Measurements from ENCODE around the gene ARL6IP4.

DNA sequence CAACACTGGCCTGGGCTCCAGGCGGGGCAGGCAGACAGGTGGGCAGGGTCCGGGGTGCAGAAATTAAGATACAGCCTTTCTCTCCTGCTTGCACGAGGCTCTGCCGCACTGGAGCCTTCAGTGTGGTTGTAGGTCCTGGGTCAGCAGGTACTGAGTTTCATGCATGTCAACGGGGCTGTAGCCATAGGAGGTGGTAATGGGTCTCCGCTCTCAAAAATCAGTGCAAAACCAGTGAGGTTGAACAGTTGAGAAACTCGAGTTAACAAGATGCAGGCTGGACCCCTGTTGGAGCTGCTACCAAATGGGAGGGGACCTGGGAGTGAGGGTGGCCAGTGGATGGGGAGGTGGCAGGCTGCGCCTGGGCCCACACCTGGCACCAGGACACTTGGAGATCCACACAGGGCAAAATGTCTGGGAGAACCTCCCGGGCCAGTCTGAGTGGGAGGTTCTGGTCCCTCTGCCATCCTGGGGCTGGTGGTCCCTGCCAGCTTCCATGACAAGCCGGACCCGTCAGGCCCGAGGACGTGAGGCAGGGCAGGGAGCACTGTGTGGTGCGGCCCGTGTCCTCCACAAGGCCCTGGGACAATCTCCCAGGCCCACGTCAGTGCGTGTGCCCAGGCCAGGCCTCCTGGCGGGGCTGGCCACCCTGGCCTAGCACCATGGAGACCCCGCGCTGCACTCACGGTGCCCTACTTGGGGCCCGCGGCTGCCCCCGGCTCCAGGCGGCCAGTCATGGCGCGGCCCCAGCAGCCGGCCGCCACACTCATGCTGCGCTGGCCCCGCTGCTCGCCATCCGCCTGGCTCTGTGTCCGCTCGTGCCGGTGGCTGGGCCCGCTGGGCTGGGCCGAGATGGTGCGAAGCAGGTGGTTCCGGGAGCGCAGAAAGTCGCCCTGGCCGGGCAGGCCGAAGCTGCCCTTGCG is 5.1 kb downstream of the ARL6IP4 start:
- TF ChIP-seq, protein P1, sequence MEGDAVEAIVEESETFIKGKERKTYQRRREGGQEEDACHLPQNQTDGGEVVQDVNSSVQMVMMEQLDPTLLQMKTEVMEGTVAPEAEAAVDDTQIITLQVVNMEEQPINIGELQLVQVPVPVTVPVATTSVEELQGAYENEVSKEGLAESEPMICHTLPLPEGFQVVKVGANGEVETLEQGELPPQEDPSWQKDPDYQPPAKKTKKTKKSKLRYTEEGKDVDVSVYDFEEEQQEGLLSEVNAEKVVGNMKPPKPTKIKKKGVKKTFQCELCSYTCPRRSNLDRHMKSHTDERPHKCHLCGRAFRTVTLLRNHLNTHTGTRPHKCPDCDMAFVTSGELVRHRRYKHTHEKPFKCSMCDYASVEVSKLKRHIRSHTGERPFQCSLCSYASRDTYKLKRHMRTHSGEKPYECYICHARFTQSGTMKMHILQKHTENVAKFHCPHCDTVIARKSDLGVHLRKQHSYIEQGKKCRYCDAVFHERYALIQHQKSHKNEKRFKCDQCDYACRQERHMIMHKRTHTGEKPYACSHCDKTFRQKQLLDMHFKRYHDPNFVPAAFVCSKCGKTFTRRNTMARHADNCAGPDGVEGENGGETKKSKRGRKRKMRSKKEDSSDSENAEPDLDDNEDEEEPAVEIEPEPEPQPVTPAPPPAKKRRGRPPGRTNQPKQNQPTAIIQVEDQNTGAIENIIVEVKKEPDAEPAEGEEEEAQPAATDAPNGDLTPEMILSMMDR (IDR thresholded peaks at IDR 0.05) = no peak
- TF ChIP-seq POLR2A (IDR thresholded peaks at IDR 0.05) = no peak

Data from lower leg skin (tissue), 3 donors.